K562 (cell line): ENCODE results near the gene HSPB1. TPM values are rescaled to one million over a fixed set of nuclear protein-coding genes. Genes with fewer than 3 reads are reported as not detected.

ENCODE experiments used
- BRF1 ChIP-seq: IDR thresholded peaks from 3 replicates; pipeline ENCODE4 v1.6.1; 2011; ENCODE audit warnings: borderline replicate concordance, mild to moderate bottlenecking; ENCODE audit not compliant: insufficient read length; ENCODE audit errors: extremely low read depth
- CHAMP1 ChIP-seq: fragments of 450-650 bp; IDR thresholded peaks from 2 replicates; pipeline ENCODE4 v1.6.1; 2016; ENCODE audit warnings: mild to moderate bottlenecking
- GTF2E2 ChIP-seq: fragments of 200-800 bp; sonication (Bioruptor generic); IDR thresholded peaks from 2 replicates; pipeline ENCODE4 v1.6.1; 2016; ENCODE audit warnings: missing genetic modification characterization, missing compliant biosample characterization
- KLF16 ChIP-seq: IDR thresholded peaks from 2 replicates; pipeline ENCODE4 v1.6.1; 2016; ENCODE audit warnings: antibody characterized with exemption
- MEF2A ChIP-seq: IDR thresholded peaks from 2 replicates; pipeline ENCODE4 v1.6.1; 2011; ENCODE audit warnings: low read depth, mild to moderate bottlenecking, low read length, moderate library complexity; ENCODE audit not compliant: control insufficient read depth
- NCOA6 ChIP-seq: fragments of 450-650 bp; IDR thresholded peaks from 2 replicates; pipeline ENCODE4 v1.6.1; 2017; ENCODE audit warnings: mild to moderate bottlenecking
- NELFE ChIP-seq: IDR thresholded peaks from 2 replicates; pipeline ENCODE4 v1.6.1; 2011; ENCODE audit warnings: mild to moderate bottlenecking; ENCODE audit not compliant: insufficient read depth, insufficient read length
- NR1H2 ChIP-seq: sonication (generic); formaldehyde crosslinking; IDR thresholded peaks from 2 replicates; pipeline ENCODE4 v1.4.0; 2020; ENCODE audit warnings: mild to moderate bottlenecking, missing genetic modification reagents
- POLR2AphosphoS5 ChIP-seq: IDR thresholded peaks from 2 replicates; pipeline ENCODE4 v1.6.1; 2011; ENCODE audit warnings: mild to moderate bottlenecking, low read depth, low read length, moderate library complexity; ENCODE audit not compliant: control insufficient read depth, insufficient read depth
- RFX1 ChIP-seq: fragments of 450-650 bp; IDR thresholded peaks from 2 replicates; pipeline ENCODE4 v1.6.1; 2016; ENCODE audit warnings: mild to moderate bottlenecking, moderate library complexity
- RNF2 ChIP-seq: sonication (generic); IDR thresholded peaks from 2 replicates; pipeline ENCODE4 v1.6.1; 2016
- SIN3A ChIP-seq, 2 experiments: fragments of 150-350 bp in 1 of 2; IDR thresholded peaks; 2 replicates each; pipeline ENCODE4 v1.6.1; 2011 to 2016; ENCODE audit warnings: borderline replicate concordance in 2 of 2, low read depth in 2 of 2, low read length in 2 of 2, mild to moderate bottlenecking in 2 of 2, moderate library complexity in 2 of 2; ENCODE audit not compliant: control insufficient read depth in 1 of 2
- SMAD4 ChIP-seq: fragments of 250-450 bp; sonication (Bioruptor Pico); conservative IDR thresholded peaks from 2 replicates; pipeline ENCODE4 v1.8.0; 2021; ENCODE audit warnings: inconsistent platforms, mild to moderate bottlenecking, moderate library complexity
- SPI1 ChIP-seq: IDR thresholded peaks from 2 replicates; pipeline ENCODE4 v1.6.1; 2011; ENCODE audit warnings: low read depth, low read length, control low read depth, borderline replicate concordance
- ZBTB8A ChIP-seq: fragments of 450-650 bp; IDR thresholded peaks from 2 replicates; pipeline ENCODE4 v1.6.1; 2018; ENCODE audit warnings: mild to moderate bottlenecking, moderate library complexity; ENCODE audit not compliant: partially characterized antibody
- ZKSCAN3 ChIP-seq: fragments of 250-450 bp; sonication (Bioruptor Pico); IDR thresholded peaks from 2 replicates; pipeline ENCODE4 v1.4.0; 2020
- ZNF140 ChIP-seq: fragments of 250-450 bp; sonication (Bioruptor Pico); IDR thresholded peaks from 2 replicates; pipeline ENCODE4 v1.8.0; 2021; ENCODE audit warnings: moderate library complexity, mild to moderate bottlenecking, inconsistent platforms
- ZNF274 ChIP-seq: IDR thresholded peaks from 2 replicates; pipeline ENCODE4 v1.6.1; 2011; ENCODE audit warnings: low read depth, mild to moderate bottlenecking, low read length, moderate library complexity, borderline replicate concordance
- polyA plus RNA-seq, 8 experiments: library from polyadenylated mRNA; depleted of rRNA in 4 of 8; stranded (reverse) in 5 of 8; unstranded in 3 of 8; fragments of >200 nt; fragmentation: Nextera tagmentation in 2 of 8; fragmentation: Illumina TruSeq in 1 of 8; extraction: Ambion mirVana in 2 of 8; extraction: Trizol in 1 of 8; gene quantifications; 2 replicates each; pipeline versions ENCODE4 v1.2.1 to v1.2.3, GENCODE V29; 2011 to 2014; ENCODE audit warnings: inconsistent platforms in 1 of 8, missing spikeins in 1 of 8
- total RNA-seq, 7 experiments: library from RNA; depleted of rRNA in 6 of 7; stranded (reverse); fragments of >200 nt in 6 of 7; fragmentation: Illumina TruSeq in 2 of 7; extraction: Trizol in 2 of 7; gene quantifications; 2 replicates each; pipeline versions ENCODE4 v1.2.1 to v1.2.3, GENCODE V29; 2011 to 2021; ENCODE audit warnings: low replicate concordance in 1 of 7
- TF ChIP-seq, protein P1 (sequence below): fragments of 250-450 bp; sonication (Bioruptor Pico); IDR thresholded peaks from 2 replicates; pipeline ENCODE4 v1.5.0; 2021; ENCODE audit warnings: mild to moderate bottlenecking, borderline replicate concordance
- TF ChIP-seq, protein P2 (sequence below), 2 experiments: fragments of 450-650 bp; conservative IDR thresholded peaks; 2 replicates each; pipeline ENCODE4 v1.6.1; 2017; ENCODE audit warnings: mild to moderate bottlenecking in 2 of 2, moderate library complexity in 2 of 2
- TF ChIP-seq, protein P3 (sequence below): fragments of 250-450 bp; sonication (Bioruptor Pico); IDR thresholded peaks from 2 replicates; pipeline ENCODE4 v1.8.0; 2021; ENCODE audit warnings: borderline replicate concordance, mild to moderate bottlenecking, moderate library complexity; ENCODE audit not compliant: poor library complexity, severe bottlenecking

HSPB1 gene
- total and polyA plus RNA-seq, 9 of the 15 experiments (the other 6 are each of a cell fraction or from before 2014, with no cell fraction given): 27.1 to 522 (median 138) TPM

DNA sequence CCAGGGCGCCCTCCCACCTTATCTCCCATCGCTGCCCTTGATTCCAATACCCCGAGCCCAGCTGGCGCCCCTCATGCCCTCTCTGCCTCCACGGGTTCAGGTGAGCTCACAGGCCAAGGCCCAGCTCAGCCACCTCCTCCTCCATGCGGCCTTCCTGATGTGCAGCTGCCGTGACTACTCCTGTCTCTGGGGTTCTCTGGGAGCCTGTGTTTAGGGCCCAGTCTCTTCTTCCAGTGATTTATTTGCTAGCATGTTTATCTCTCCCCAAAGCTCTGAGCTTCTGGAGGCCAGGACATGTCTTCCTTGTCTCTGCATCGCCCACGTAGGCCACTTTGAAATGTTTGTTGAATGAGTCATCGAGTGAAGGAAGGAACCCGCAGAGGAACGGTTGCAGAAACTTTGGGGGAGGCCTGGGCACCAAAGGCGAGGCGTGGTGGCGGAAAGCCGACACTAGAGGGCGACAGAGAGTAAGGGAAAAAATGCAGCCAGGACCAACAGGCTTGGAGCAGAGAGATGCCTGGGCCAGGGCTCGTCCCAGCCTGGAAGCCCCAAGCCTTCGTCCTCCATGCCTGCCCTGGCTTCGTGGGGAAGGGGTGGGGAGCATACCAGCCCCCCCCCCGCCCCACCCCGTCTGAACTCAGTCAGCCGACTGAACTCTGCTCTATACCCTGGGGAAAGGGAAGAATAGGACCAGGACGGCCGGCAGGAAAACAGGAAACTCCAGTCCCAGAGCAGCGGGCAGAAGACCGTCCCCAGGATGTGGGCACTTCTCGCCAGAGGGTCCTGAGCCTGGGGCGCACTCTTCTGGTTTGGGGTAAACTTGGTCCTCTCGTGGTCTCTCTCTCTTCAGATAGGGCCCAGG lies 10.9 kb upstream of the HSPB1 start (continued):
- peak; percentile 75 for TF ChIP-seq SPI1
- no peak for TF ChIP-seq NR1H2 (CRISPR knock-in tag)
- TF ChIP-seq, protein P1, sequence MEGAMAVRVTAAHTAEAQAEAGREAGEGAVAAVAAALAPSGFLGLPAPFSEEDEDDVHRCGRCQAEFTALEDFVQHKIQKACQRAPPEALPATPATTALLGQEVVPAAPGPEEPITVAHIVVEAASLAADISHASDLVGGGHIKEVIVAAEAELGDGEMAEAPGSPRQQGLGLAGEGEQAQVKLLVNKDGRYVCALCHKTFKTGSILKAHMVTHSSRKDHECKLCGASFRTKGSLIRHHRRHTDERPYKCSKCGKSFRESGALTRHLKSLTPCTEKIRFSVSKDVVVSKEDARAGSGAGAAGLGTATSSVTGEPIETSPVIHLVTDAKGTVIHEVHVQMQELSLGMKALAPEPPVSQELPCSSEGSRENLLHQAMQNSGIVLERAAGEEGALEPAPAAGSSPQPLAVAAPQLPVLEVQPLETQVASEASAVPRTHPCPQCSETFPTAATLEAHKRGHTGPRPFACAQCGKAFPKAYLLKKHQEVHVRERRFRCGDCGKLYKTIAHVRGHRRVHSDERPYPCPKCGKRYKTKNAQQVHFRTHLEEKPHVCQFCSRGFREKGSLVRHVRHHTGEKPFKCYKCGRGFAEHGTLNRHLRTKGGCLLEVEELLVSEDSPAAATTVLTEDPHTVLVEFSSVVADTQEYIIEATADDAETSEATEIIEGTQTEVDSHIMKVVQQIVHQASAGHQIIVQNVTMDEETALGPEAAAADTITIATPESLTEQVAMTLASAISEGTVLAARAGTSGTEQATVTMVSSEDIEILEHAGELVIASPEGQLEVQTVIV (CRISPR knock-in tag): no peak
- no peak for TF ChIP-seq SIN3A (IDR thresholded peaks at IDR 0.05; ENCODE audit: borderline replicate concordance in 2 of 2, control insufficient read depth in 1 of 2, low read depth in 2 of 2, low read length in 2 of 2)
- TF ChIP-seq, protein P2, sequence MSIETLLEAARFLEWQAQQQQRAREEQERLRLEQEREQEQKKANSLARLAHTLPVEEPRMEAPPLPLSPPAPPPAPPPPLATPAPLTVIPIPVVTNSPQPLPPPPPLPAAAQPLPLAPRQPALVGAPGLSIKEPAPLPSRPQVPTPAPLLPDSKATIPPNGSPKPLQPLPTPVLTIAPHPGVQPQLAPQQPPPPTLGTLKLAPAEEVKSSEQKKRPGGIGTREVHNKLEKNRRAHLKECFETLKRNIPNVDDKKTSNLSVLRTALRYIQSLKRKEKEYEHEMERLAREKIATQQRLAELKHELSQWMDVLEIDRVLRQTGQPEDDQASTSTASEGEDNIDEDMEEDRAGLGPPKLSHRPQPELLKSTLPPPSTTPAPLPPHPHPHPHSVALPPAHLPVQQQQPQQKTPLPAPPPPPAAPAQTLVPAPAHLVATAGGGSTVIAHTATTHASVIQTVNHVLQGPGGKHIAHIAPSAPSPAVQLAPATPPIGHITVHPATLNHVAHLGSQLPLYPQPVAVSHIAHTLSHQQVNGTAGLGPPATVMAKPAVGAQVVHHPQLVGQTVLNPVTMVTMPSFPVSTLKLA (conservative IDR thresholded peaks at IDR 0.05): peak in 1 of 2 experiments; percentile 74; a peak in 2 of 4 replicates
- TF ChIP-seq, protein P3, sequence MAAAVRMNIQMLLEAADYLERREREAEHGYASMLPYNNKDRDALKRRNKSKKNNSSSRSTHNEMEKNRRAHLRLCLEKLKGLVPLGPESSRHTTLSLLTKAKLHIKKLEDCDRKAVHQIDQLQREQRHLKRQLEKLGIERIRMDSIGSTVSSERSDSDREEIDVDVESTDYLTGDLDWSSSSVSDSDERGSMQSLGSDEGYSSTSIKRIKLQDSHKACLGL: no peak
- no peak for TF ChIP-seq ZNF140
- no peak for TF ChIP-seq BRF1
- no peak for TF ChIP-seq NCOA6
- no peak for TF ChIP-seq RFX1
- TF ChIP-seq KLF16: peak; percentile 70
- peak; percentile 81 for TF ChIP-seq RNF2
- TF ChIP-seq GTF2E2 (tag): no peak
- TF ChIP-seq CHAMP1: no peak
- no peak for TF ChIP-seq SMAD4 (CRISPR knock-in tag)
- no peak for TF ChIP-seq ZBTB8A
- TF ChIP-seq ZKSCAN3 (CRISPR knock-in tag): no peak
- TF ChIP-seq POLR2AphosphoS5: peak; percentile 69; the same call in 1 of the 2 replicates
- 0 out of 2 replicates have a peak, but pooled peaks have one; percentile 27 for TF ChIP-seq MEF2A
- no peak for TF ChIP-seq NELFE
- TF ChIP-seq ZNF274: no peak
